Inferior parietal cortex (tissue), 1 donor: ENCODE results near the gene LAMA3.
"Not testable (repeated sequence)": the region's sequence is repeated elsewhere in the genome, so short reads cannot be mapped to it uniquely, and the experiment has no call there.

Source experiments
- DNase-seq: peaks from one replicate; pipeline ENCODE4 v3.0.0-alpha.2; 2016; ENCODE audit errors: extremely low spot score

The LAMA3 gene

GRCh38 chr18:23703057-23703986, 14.1 kb downstream of the LAMA3 start:
- DNase-seq: peak; percentile 48

GRCh38 chr18:23703987-23704384, 14.7 kb downstream of the LAMA3 start:
- DNase-seq: no peak

- no peak for DNase-seq
These were observed 15.6 kb downstream of the LAMA3 start for GRCh38 chr18:23704806-23705205.

GRCh38 chr18:23706971-23707640, 17.9 kb downstream of the LAMA3 start:
- no peak for DNase-seq

- DNase-seq: peak; percentile 28
These were observed 20.8 kb downstream of the LAMA3 start for GRCh38 chr18:23710068-23710527.

- DNase-seq: no peak
These were observed 21.7 kb downstream of the LAMA3 start for GRCh38 chr18:23710946-23711345.

GRCh38 chr18:23711426-23711825, 22.2 kb downstream of the LAMA3 start:
- DNase-seq: no peak

- no peak for DNase-seq
These were observed 23.2 kb downstream of the LAMA3 start for GRCh38 chr18:23712445-23712844.

- no peak for DNase-seq
These were observed 25.3 kb downstream of the LAMA3 start for GRCh38 chr18:23714576-23714975.

GRCh38 chr18:23716079-23716478, 26.8 kb downstream of the LAMA3 start:
- DNase-seq: not testable (repeated sequence)

GRCh38 chr18:23716516-23716915, 27.3 kb downstream of the LAMA3 start:
- no peak for DNase-seq

- DNase-seq: no peak
These were observed 27.7 kb downstream of the LAMA3 start for GRCh38 chr18:23716966-23717365.

GRCh38 chr18:23718243-23718720, 29.0 kb downstream of the LAMA3 start:
- no peak for DNase-seq

- DNase-seq: no peak
These were observed 29.5 kb downstream of the LAMA3 start for GRCh38 chr18:23718731-23719130.

- no peak for DNase-seq
These were observed 30.5 kb downstream of the LAMA3 start for GRCh38 chr18:23719634-23720201.

GRCh38 chr18:23721696-23722480, 32.6 kb downstream of the LAMA3 start:
- DNase-seq: no peak

GRCh38 chr18:23722646-23723045, 33.4 kb downstream of the LAMA3 start:
- DNase-seq: no peak

GRCh38 chr18:23723121-23723520, 33.9 kb downstream of the LAMA3 start:
- DNase-seq: no peak

- DNase-seq: no peak
These were observed 35.4 kb downstream of the LAMA3 start for GRCh38 chr18:23724681-23725080.

GRCh38 chr18:23725351-23725750, 36.1 kb downstream of the LAMA3 start:
- no peak for DNase-seq

- no peak for DNase-seq
These were observed 36.8 kb downstream of the LAMA3 start for GRCh38 chr18:23725827-23726661.
